Sigmoid colon (tissue), 4 donors: ENCODE data around the gene KCTD16.

Source experiments
- CTCF ChIP-seq, 4 experiments: fragments of 450-650 bp in 3 of 4; fragments of 200-600 bp in 1 of 4; IDR thresholded peaks; one replicate each; pipeline ENCODE4 v1.5.1; 2016 to 2019; ENCODE audit warnings: antibody characterized with exemption in 4 of 4, mild to moderate bottlenecking in 3 of 4, moderate library complexity in 2 of 4
- EP300 ChIP-seq, 4 donors: sonication (generic); formaldehyde crosslinking; IDR thresholded peaks; one replicate each; pipeline ENCODE4 v1.6.1; 2017; ENCODE audit warnings: antibody characterized with exemption in 4 of 4
- POLR2A ChIP-seq, 2 donors: fragments of 450-650 bp; IDR thresholded peaks; one replicate each; pipeline ENCODE4 v1.6.1; 2016; ENCODE audit warnings: antibody characterized with exemption in 2 of 2, mild to moderate bottlenecking in 2 of 2, moderate library complexity in 2 of 2
- POLR2AphosphoS5 ChIP-seq, 4 donors: sonication (generic); formaldehyde crosslinking; IDR thresholded peaks; one replicate each; pipeline ENCODE4 v1.6.1; 2017; ENCODE audit warnings: antibody characterized with exemption in 4 of 4

- TF ChIP-seq CTCF (IDR thresholded peaks at IDR 0.05), result no peak
- no peak for TF ChIP-seq EP300 (IDR thresholded peaks at IDR 0.05)
- TF ChIP-seq POLR2A (IDR thresholded peaks at IDR 0.05), result no peak
- TF ChIP-seq POLR2AphosphoS5 (IDR thresholded peaks at IDR 0.05), result no peak
These were observed 27.9 kb upstream of the KCTD16 start for GRCh38 chr5:144142824-144143162.
